Chondrocyte (in vitro differentiated cells): ENCODE results near the gene ARMC9. TPM values are rescaled to one million over a fixed set of nuclear protein-coding genes. Genes with fewer than 3 reads are reported as not detected.

Experiments
- DNase-seq: peaks from one replicate; pipeline ENCODE4 v3.0.0; 2021; ENCODE audit warnings: mixed read lengths, low spot score
- H3K27ac Mint-ChIP-seq: one replicate; pipeline ENCODE4 v1.8.0; 2021; ENCODE audit warnings: mild to moderate bottlenecking, moderate library complexity, mixed read lengths; ENCODE audit not compliant: unreplicated experiment
- H3K27me3 Mint-ChIP-seq: 2 replicates; pipeline ENCODE4 v1.8.0; 2021; ENCODE audit warnings: low read depth, mixed read lengths
- H3K36me3 Mint-ChIP-seq: 2 replicates; pipeline ENCODE4 v1.8.0; 2021; ENCODE audit warnings: low read depth, mixed read lengths
- H3K4me1 Mint-ChIP-seq: 2 replicates; pipeline ENCODE4 v1.8.0; 2021; ENCODE audit warnings: low read depth, mild to moderate bottlenecking, mixed read lengths
- H3K4me3 Mint-ChIP-seq: one replicate; pipeline ENCODE4 v1.8.0; 2021; ENCODE audit warnings: mild to moderate bottlenecking, moderate library complexity, mixed read lengths; ENCODE audit not compliant: unreplicated experiment
- H3K9me3 Mint-ChIP-seq: 2 replicates; pipeline ENCODE4 v1.8.0; 2021; ENCODE audit warnings: low read depth, mixed read lengths
- CTCF ChIP-seq: fragments of 200-600 bp; sonication (generic); IDR thresholded peaks from 2 replicates; pipeline ENCODE4 v1.5.0; 2021; ENCODE audit warnings: antibody characterized with exemption, mild to moderate bottlenecking, moderate library complexity
- total RNA-seq: library from RNA; stranded (reverse); gene quantifications from 3 replicates; pipeline ENCODE4 v1.2.1, GENCODE V29; 2021

Gene ARMC9
- total RNA-seq, 1 donor from 2014 or later: 188 TPM

GRCh38 chr2:231362555-231363184 is 164.2 kb downstream of the ARMC9 start:
- Mint-ChIP-seq H3K27me3 (no peaks in the 10 kb centered on the region), H3K27ac (no peak overlapping the region)

GRCh38 chr2:231364061-231364460 is 165.6 kb downstream of the ARMC9 start:
- TF ChIP-seq CTCF: no peak
- Mint-ChIP-seq H3K36me3 (peaks cover 21% of the 10 kb centered on the region), H3K4me1 (peaks cover 21% of the 10 kb centered on the region), H3K27ac (peak overlapping the region; percentile 98), H3K9me3 (no peaks in the 10 kb centered on the region), H3K27me3 (no peaks in the 10 kb centered on the region), H3K4me3 (no peak overlapping the region)
- peak; percentile 58 for DNase-seq

More at GRCh38 chr2:231362555-231363184, 164.2 kb downstream of the ARMC9 start:
- TF ChIP-seq CTCF: no peak
- Mint-ChIP-seq H3K36me3 (peaks cover 16% of the 10 kb centered on the region), H3K4me3 (no peak overlapping the region), H3K4me1 (peaks cover 21% of the 10 kb centered on the region), H3K9me3 (no peaks in the 10 kb centered on the region)
- peak; percentile 68 for DNase-seq

- H3K4me3 Mint-ChIP-seq: peak overlapping the region; percentile 42
- peaks cover 21% of the 10 kb centered on the region for H3K36me3 Mint-ChIP-seq
- no peaks in the 10 kb centered on the region for H3K27me3 Mint-ChIP-seq
- H3K9me3 Mint-ChIP-seq: no peaks in the 10 kb centered on the region
- DNase-seq: peak; percentile 60
- H3K4me1 Mint-ChIP-seq: peaks cover 21% of the 10 kb centered on the region
- peak overlapping the region; percentile 98 for H3K27ac Mint-ChIP-seq
- no peak for TF ChIP-seq CTCF
These were observed 166.8 kb downstream of the ARMC9 start for GRCh38 chr2:231364961-231365810.

GRCh38 chr2:231367178-231367577 is 168.7 kb downstream of the ARMC9 start:
- Mint-ChIP-seq H3K36me3 (peaks cover 17% of the 10 kb centered on the region), H3K27me3 (no peaks in the 10 kb centered on the region), H3K27ac (no peak overlapping the region), H3K4me1 (peaks cover 21% of the 10 kb centered on the region), H3K9me3 (no peaks in the 10 kb centered on the region), H3K4me3 (no peak overlapping the region)
- DNase-seq: peak; percentile 56
- TF ChIP-seq CTCF: no peak

- no peak for TF ChIP-seq CTCF
- H3K27ac Mint-ChIP-seq: no peak overlapping the region
- H3K27me3 Mint-ChIP-seq: no peaks in the 10 kb centered on the region
- H3K9me3 Mint-ChIP-seq: no peaks in the 10 kb centered on the region
- H3K4me1 Mint-ChIP-seq: peaks cover 22% of the 10 kb centered on the region
- peaks cover 18% of the 10 kb centered on the region for H3K36me3 Mint-ChIP-seq
- DNase-seq: peak; percentile 73
- H3K4me3 Mint-ChIP-seq: no peak overlapping the region
These were observed 171.4 kb downstream of the ARMC9 start for GRCh38 chr2:231369580-231370428.
